B cell (primary cell): ENCODE data around the gene DCD. TPM values are rescaled to one million over a fixed set of nuclear protein-coding genes. Genes with fewer than 3 reads are reported as not detected.

Source experiments
- ATAC-seq: fragments of 200-7000 bp; cut with Tn5 transposase; one replicate; pipeline ENCODE4 v1.10.0; 2021; ENCODE audit warnings: low read depth, mild to moderate bottlenecking, moderate number of reproducible peaks, moderate library complexity
- CTCF ChIA-PET: fragments of 350-600 bp; sonication (Branson Sonifier 250); formaldehyde crosslinking; loops from one replicate; lab custom pipeline; 2021; ENCODE audit warnings: antibody characterized with exemption, inconsistent platforms; lab: Charles Lee
- POLR2A ChIA-PET: fragments of 350-600 bp; sonication (Branson Sonifier 250); formaldehyde crosslinking; loops from one replicate; lab custom pipeline; 2021; ENCODE audit warnings: antibody characterized with exemption; lab: Charles Lee
- DNase-seq: peaks from one replicate; pipeline ENCODE4 v3.0.0; 2013
- H2AFZ ChIP-seq: 2 replicates; pipeline ENCODE4 v1.6.1; 2012; ENCODE audit warnings: mild to moderate bottlenecking, low read depth, low read length; ENCODE audit not compliant: insufficient read depth, poor library complexity, severe bottlenecking
- H3K27ac ChIP-seq, 2 donors: 1 replicate in 1 of 2; 2 replicates in 1 of 2; pipeline ENCODE4 v1.5.1; 2012 to 2013; ENCODE audit warnings: low read length in 2 of 2, mild to moderate bottlenecking in 2 of 2, moderate library complexity in 1 of 2
- H3K27me3 ChIP-seq, 4 experiments: fragments of 200-600 bp in 1 of 4; sonication (generic) in 1 of 4; replicated peaks in 1 of 4; 1 replicate in 2 of 4; 2 replicates in 2 of 4; pipeline versions ENCODE4 v1.6.1 to v1.7.0; 2013 to 2016; ENCODE audit warnings: low read length in 3 of 4, mild to moderate bottlenecking in 2 of 4, mixed read lengths in 1 of 4, moderate library complexity in 1 of 4; ENCODE audit not compliant: insufficient read depth in 4 of 4, control insufficient read depth in 3 of 4; ENCODE audit errors: control extremely low read depth in 1 of 4
- H3K36me3 ChIP-seq, 2 experiments: replicated peaks in 1 of 2; 1 replicate in 1 of 2; 2 replicates in 1 of 2; pipeline versions ENCODE4 v1.6.1 to v1.7.1; 2013; ENCODE audit warnings: low read length in 1 of 2; ENCODE audit not compliant: insufficient read depth in 2 of 2, control insufficient read depth in 1 of 2; ENCODE audit errors: control extremely low read depth in 1 of 2, extremely low read depth in 1 of 2
- H3K4me1 ChIP-seq, 2 donors: fragments of 200-600 bp in 1 of 2; sonication (generic) in 1 of 2; 1 replicate in 1 of 2; 2 replicates in 1 of 2; pipeline versions ENCODE4 v1.5.1 to v1.6.1; 2013 to 2017; ENCODE audit warnings: low read length in 2 of 2; ENCODE audit not compliant: control insufficient read depth in 2 of 2, insufficient read depth in 2 of 2
- H3K4me2 ChIP-seq: replicated peaks from 2 replicates; pipeline ENCODE3; 2012; ENCODE audit warnings: mild to moderate bottlenecking, low read depth, low read length; ENCODE audit not compliant: poor library complexity, severe bottlenecking
- H3K4me3 ChIP-seq, 5 experiments: fragments of 200-600 bp in 1 of 5; sonication (generic) in 1 of 5; 1 replicate in 3 of 5; 2 replicates in 2 of 5; pipeline versions ENCODE4 v1.5.1 to v1.7.0; 2011 to 2016; ENCODE audit warnings: low read length in 4 of 5, mild to moderate bottlenecking in 4 of 5, low read depth in 2 of 5, control low read depth in 1 of 5, moderate library complexity in 1 of 5; ENCODE audit not compliant: insufficient read depth in 1 of 5; ENCODE audit errors: control extremely low read depth in 1 of 5, extremely low read depth in 1 of 5
- H3K79me2 ChIP-seq: fragments of 200-600 bp; sonication (generic); one replicate; pipeline ENCODE4 v1.6.0; 2016; ENCODE audit warnings: low read length; ENCODE audit not compliant: control insufficient read depth, insufficient read depth
- H3K9ac ChIP-seq: fragments of 200-600 bp; sonication (generic); 2 replicates; pipeline ENCODE4 v1.6.1; 2017; ENCODE audit warnings: mild to moderate bottlenecking, low read length, moderate library complexity
- H3K9me3 ChIP-seq, 3 donors: one replicate each; pipeline versions ENCODE4 v1.6.1 to v1.7.1; 2013; ENCODE audit warnings: low read length in 2 of 3; ENCODE audit not compliant: control insufficient read depth in 2 of 3, insufficient read depth in 1 of 3; ENCODE audit errors: control extremely low read depth in 1 of 3
- H4K20me1 ChIP-seq: 2 replicates; pipeline ENCODE4 v1.6.0; 2012; ENCODE audit warnings: mild to moderate bottlenecking, low read length; ENCODE audit not compliant: insufficient read depth, control insufficient read depth, poor library complexity, severe bottlenecking
- H3K27ac Mint-ChIP-seq: one replicate; pipeline ENCODE4 v1.8.0; 2021; ENCODE audit warnings: mixed read lengths
- H3K27me3 Mint-ChIP-seq: one replicate; pipeline ENCODE4 v1.8.0; 2021; ENCODE audit warnings: mixed read lengths
- H3K4me1 Mint-ChIP-seq: one replicate; pipeline ENCODE4 v1.8.0; 2021; ENCODE audit warnings: mixed read lengths
- H3K4me3 Mint-ChIP-seq: one replicate; pipeline ENCODE4 v1.8.0; 2021; ENCODE audit warnings: mixed read lengths
- H3K9me3 Mint-ChIP-seq: one replicate; pipeline ENCODE4 v1.8.0; 2022; ENCODE audit warnings: mixed read lengths; ENCODE audit not compliant: insufficient read depth
- CTCF ChIP-seq: fragments of 200-600 bp; IDR thresholded peaks from one replicate; pipeline ENCODE4 v1.8.0; 2022; ENCODE audit warnings: antibody characterized with exemption, mild to moderate bottlenecking
- EZH2 ChIP-seq: IDR thresholded peaks from 2 replicates; pipeline ENCODE4 v1.6.1; 2012; ENCODE audit warnings: borderline replicate concordance, low read depth, mild to moderate bottlenecking, moderate library complexity, low read length; ENCODE audit not compliant: insufficient read depth, poor library complexity, severe bottlenecking
- intact Hi-C: fragments of 100-400 bp; cut with micrococcal nuclease; formaldehyde crosslinking; loops from one replicate; pipeline ENCODE4 v1.10.0; 2022
- polyA plus RNA-seq: library from polyadenylated mRNA; depleted of rRNA; stranded (reverse); fragments of >200 nt; gene quantifications from 2 replicates; pipeline ENCODE4 v1.2.3, GENCODE V29; 2012
- total RNA-seq, 2 donors: library from RNA; stranded (reverse); fragments of 120-200 nt in 1 of 2; gene quantifications; 1 replicate in 1 of 2; 2 replicates in 1 of 2; pipeline versions ENCODE4 v1.2.3 to v1.2.4, GENCODE V29; 2013 to 2022

DCD gene
- total and polyA plus RNA-seq, 2 donors (not counting 1 experiment from before 2014, with no cell fraction given), result not detected

DNA sequence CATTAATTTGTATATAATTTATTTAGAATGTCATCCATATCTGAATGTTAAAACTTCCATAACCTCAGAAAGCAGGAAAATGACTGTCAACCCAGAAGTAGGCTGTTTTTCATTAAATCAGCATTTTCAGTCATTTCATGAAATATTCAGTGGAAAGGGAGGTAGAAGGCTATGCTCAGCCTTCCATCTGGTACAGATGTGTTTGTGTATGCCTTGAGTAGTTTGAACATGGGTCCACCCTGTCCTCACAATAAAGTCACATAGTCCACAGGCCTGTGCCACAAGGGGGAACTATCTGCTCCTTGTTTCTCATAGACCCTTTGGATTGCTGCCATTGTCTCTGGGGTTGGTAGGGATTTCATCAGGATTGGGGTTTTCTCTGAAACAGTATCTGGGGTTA, 22.6 kb downstream of the DCD start:
- H3K4me3 Mint-ChIP-seq, result no peak overlapping the region
- no peak for ATAC-seq

More for the DNA sequence above, 22.6 kb downstream of the DCD start:
- peaks cover 0 to 33% (median 15%) of the 10 kb centered on the region in 4 experiments for H3K27me3 ChIP-seq
- no peak overlapping the region for H3K4me3 ChIP-seq
- H3K27ac ChIP-seq, result no peak overlapping the region
- H4K20me1 ChIP-seq, result no peaks in the 10 kb centered on the region
- Mint-ChIP-seq H3K27me3 (peaks cover 63% of the 10 kb centered on the region), H3K4me1 (no peaks in the 10 kb centered on the region), H3K9me3 (no peaks in the 10 kb centered on the region), H3K27ac (no peak overlapping the region)
- DNase-seq, result no peak
- CTCF ChIA-PET, result no interaction called here
- H3K79me2 ChIP-seq, result no peaks in the 10 kb centered on the region
- intact Hi-C loops, result no loop called here
- H3K4me2 ChIP-seq, result no peak overlapping the region
- TF ChIP-seq CTCF (no peak), EZH2 (no peak)
- POLR2A ChIA-PET, result no interaction called here
- no peaks in the 10 kb centered on the region for H3K4me1 ChIP-seq
- no peak overlapping the region for H2AFZ ChIP-seq
- no peak overlapping the region for H3K9ac ChIP-seq
- peaks cover 2 to 15% (median 14%) of the 10 kb centered on the region in 3 donors for H3K9me3 ChIP-seq
- no peaks in the 10 kb centered on the region for H3K36me3 ChIP-seq
